H1 (cell line): ENCODE results near the gene LRRK1. TPM values are rescaled to one million over a fixed set of nuclear protein-coding genes. Genes with fewer than 3 reads are reported as not detected.

Experiments
- BCL11A ChIP-seq, 2 experiments: IDR thresholded peaks; one replicate each; pipeline ENCODE4 v1.6.1; 2011; ENCODE audit warnings: low read depth in 2 of 2, low read length in 2 of 2, mild to moderate bottlenecking in 2 of 2
- KDM1A ChIP-seq: fragments of 200-600, 300-600 bp; sonication (generic); IDR thresholded peaks from 2 replicates; pipeline ENCODE4 v1.7.1; 2016; ENCODE audit warnings: mild to moderate bottlenecking, low read length, borderline replicate concordance
- polyA plus RNA-seq, 7 experiments: library from polyadenylated mRNA; depleted of rRNA in 3 of 7; stranded (reverse) in 5 of 7; unstranded in 2 of 7; fragments of >200 nt in 5 of 7; fragments of 200-250 nt in 2 of 7; gene quantifications; 1 replicate in 5 of 7; 2 replicates in 1 of 7; 4 replicates in 1 of 7; pipeline versions ENCODE4 v1.2.1 to v1.2.3, GENCODE V29; 2011 to 2013; ENCODE audit warnings: missing spikeins in 2 of 7, mixed read lengths in 2 of 7
- total RNA-seq: library from RNA; stranded (reverse); fragmentation: NEBNext Ultra II Directional; extraction: Animal tissue kit (Norgen Biotek cat#: 25700); gene quantifications from 2 replicates; pipeline ENCODE4 v1.2.1, GENCODE V29; 2021
- TF ChIP-seq, protein P1 (sequence below), 3 experiments: IDR thresholded peaks; 1 replicate in 2 of 3; 2 replicates in 1 of 3; pipeline versions ENCODE4 v1.5.1 to v1.6.1; 2011; ENCODE audit warnings: low read length in 3 of 3, mild to moderate bottlenecking in 3 of 3, inconsistent platforms in 2 of 3, low read depth in 1 of 3, moderate library complexity in 1 of 3; ENCODE audit not compliant: insufficient read depth in 1 of 3; ENCODE audit errors: control extremely low read depth in 1 of 3

Gene LRRK1
- total and polyA plus RNA-seq, 2 of the 8 experiments (the other 6 are each of a cell fraction or from before 2014, with no cell fraction given), result 1.2 to 3.6 TPM

DNA sequence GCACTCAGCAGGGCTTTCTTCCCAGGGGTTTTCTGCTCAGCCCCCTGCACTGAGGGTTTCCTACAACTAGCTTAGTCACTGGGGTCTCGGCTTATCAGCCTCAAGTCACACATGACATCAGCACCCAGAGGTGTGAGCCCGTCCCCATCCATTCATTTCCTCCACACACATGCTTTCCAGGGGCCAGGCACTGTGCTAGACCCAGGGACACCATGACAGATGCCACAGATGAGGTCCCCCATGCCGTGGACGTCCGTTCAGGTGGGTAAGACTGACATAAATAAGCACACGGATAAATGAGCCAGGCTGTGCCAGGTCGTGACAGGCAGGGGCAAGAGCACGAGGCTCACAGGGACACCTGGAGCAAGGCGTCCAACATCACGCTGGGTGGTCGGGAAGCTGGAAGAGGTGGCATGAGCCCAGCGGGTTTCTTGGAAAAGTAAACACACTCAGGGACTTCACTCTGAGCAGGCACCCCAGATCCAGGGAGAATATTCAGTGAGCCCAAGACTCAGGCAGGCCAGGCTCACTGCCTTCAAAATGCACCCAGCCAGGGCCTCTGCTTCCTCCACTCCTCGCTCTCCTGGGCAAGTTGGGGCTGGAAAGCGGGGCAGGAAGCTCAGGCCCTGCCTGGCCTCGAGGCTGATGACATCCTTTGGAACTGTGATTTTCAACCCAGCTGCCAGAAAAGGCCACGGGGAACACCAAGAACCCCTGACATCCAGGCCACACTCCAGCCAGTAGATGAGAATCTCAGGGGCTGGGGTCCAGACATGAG, 193.4 kb downstream of the LRRK1 start (continued):
- TF ChIP-seq, protein P1, sequence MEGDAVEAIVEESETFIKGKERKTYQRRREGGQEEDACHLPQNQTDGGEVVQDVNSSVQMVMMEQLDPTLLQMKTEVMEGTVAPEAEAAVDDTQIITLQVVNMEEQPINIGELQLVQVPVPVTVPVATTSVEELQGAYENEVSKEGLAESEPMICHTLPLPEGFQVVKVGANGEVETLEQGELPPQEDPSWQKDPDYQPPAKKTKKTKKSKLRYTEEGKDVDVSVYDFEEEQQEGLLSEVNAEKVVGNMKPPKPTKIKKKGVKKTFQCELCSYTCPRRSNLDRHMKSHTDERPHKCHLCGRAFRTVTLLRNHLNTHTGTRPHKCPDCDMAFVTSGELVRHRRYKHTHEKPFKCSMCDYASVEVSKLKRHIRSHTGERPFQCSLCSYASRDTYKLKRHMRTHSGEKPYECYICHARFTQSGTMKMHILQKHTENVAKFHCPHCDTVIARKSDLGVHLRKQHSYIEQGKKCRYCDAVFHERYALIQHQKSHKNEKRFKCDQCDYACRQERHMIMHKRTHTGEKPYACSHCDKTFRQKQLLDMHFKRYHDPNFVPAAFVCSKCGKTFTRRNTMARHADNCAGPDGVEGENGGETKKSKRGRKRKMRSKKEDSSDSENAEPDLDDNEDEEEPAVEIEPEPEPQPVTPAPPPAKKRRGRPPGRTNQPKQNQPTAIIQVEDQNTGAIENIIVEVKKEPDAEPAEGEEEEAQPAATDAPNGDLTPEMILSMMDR (IDR thresholded peaks at IDR 0.05; ENCODE audit: control extremely low read depth in 1 of 3, insufficient read depth in 1 of 3, low read depth in 1 of 3, low read length in 3 of 3), result no peak
- TF ChIP-seq BCL11A (IDR thresholded peaks at IDR 0.05; ENCODE audit: low read depth in 2 of 2, low read length in 2 of 2) (no peak), KDM1A (no peak)
